DMS153 (cell line): Measurements from ENCODE around the gene LRBA.
A peak's percentile ranks its signal among the peaks of the same experiment; 100 is the strongest.
"Not testable (repeated sequence)": the region's sequence is repeated elsewhere in the genome, so short reads cannot be mapped to it uniquely, and the experiment has no call there.

Experiments used
- DNase-seq: peaks from one replicate; lab custom pipeline; 2025; lab: John Stamatoyannopoulos, UW

The LRBA gene

GRCh38 chr4:151014521-151015458 is at the start of gene LRBA:
Gene LRBA (minus strand): TSS chr4:151015284. CDS start chr4:151014642, 642 bp downstream.
- peak; percentile 80 for DNase-seq

GRCh38 chr4:151063143-151063542 is 48.1 kb upstream of the LRBA start:
- DNase-seq = not testable (repeated sequence)

GRCh38 chr4:151055539-151055938 is 40.5 kb upstream of the LRBA start:
- no peak for DNase-seq

- no peak for DNase-seq
Observed at GRCh38 chr4:151052785-151053184, 37.7 kb upstream of the LRBA start.

GRCh38 chr4:151049430-151049884 is 34.4 kb upstream of the LRBA start:
- no peak for DNase-seq

- DNase-seq = no peak
Observed at GRCh38 chr4:151048913-151049312, 33.8 kb upstream of the LRBA start.

GRCh38 chr4:151046609-151047008 is 31.5 kb upstream of the LRBA start:
- no peak for DNase-seq

- DNase-seq = peak; percentile 59
Observed at GRCh38 chr4:151045907-151046306, 30.8 kb upstream of the LRBA start.

- DNase-seq = no peak
Observed at GRCh38 chr4:151043803-151044515, 28.9 kb upstream of the LRBA start.

GRCh38 chr4:151039733-151040132 is 24.6 kb upstream of the LRBA start:
- no peak for DNase-seq

GRCh38 chr4:151038452-151039157 is 23.5 kb upstream of the LRBA start:
- DNase-seq = no peak

GRCh38 chr4:151035911-151036310 is 20.8 kb upstream of the LRBA start:
- DNase-seq = peak; percentile 5

GRCh38 chr4:151035328-151035727 is 20.2 kb upstream of the LRBA start:
- peak; percentile 99 for DNase-seq

GRCh38 chr4:151034829-151035228 is 19.7 kb upstream of the LRBA start:
- DNase-seq = peak; percentile 63

- no peak for DNase-seq
Observed at GRCh38 chr4:151031831-151032605, 16.9 kb upstream of the LRBA start.

GRCh38 chr4:151029537-151029936 is 14.5 kb upstream of the LRBA start:
- no peak for DNase-seq

- not testable (repeated sequence) for DNase-seq
Observed at GRCh38 chr4:151029006-151029405, 13.9 kb upstream of the LRBA start.

- no peak for DNase-seq
Observed at GRCh38 chr4:151025759-151026158, 10.7 kb upstream of the LRBA start.

GRCh38 chr4:151022586-151022985 is 7.5 kb upstream of the LRBA start:
- DNase-seq = no peak

GRCh38 chr4:151021637-151022334 is 6.7 kb upstream of the LRBA start:
- DNase-seq = no peak
